ENCODE data around the gene BTBD2.

The BTBD2 gene

GRCh38 chr19:2046046-2046907, 30.8 kb upstream of the BTBD2 start:
- Histone ChIP-seq H3K36me3 (peaks cover 84% of the 10 kb centered on the region), H3K4me3 (ENCODE audit: low read depth in 1 of 2, low read length in 1 of 2) (no peak overlapping the region), H3K4me1 (ENCODE audit: control insufficient read depth in 1 of 2, insufficient read depth in 1 of 2, low read depth in 1 of 2, low read length in 1 of 2) (peaks cover 64 to 79% of the 10 kb centered on the region in 2 experiments), H3K27me3 (no peaks in the 10 kb centered on the region), H3K9me3 (no peaks in the 10 kb centered on the region), H3K27ac (peak overlapping the region; percentile 97)
- no peak for TF ChIP-seq CTCF (IDR thresholded peaks at IDR 0.05)

- Histone ChIP-seq H3K9me3 (no peaks in the 10 kb centered on the region), H3K4me1 (ENCODE audit: control insufficient read depth in 1 of 2, insufficient read depth in 1 of 2, low read depth in 1 of 2, low read length in 1 of 2) (peaks cover 70 to 85% of the 10 kb centered on the region in 2 experiments), H3K36me3 (peaks cover 91% of the 10 kb centered on the region), H3K27ac (peak overlapping the region; percentile 97), H3K4me3 (ENCODE audit: low read depth in 1 of 2, low read length in 1 of 2) (no peak overlapping the region), H3K27me3 (no peaks in the 10 kb centered on the region)
- TF ChIP-seq CTCF (IDR thresholded peaks at IDR 0.05): no peak
Observed at GRCh38 chr19:2045501-2046045, 30.1 kb upstream of the BTBD2 start.

DNA sequence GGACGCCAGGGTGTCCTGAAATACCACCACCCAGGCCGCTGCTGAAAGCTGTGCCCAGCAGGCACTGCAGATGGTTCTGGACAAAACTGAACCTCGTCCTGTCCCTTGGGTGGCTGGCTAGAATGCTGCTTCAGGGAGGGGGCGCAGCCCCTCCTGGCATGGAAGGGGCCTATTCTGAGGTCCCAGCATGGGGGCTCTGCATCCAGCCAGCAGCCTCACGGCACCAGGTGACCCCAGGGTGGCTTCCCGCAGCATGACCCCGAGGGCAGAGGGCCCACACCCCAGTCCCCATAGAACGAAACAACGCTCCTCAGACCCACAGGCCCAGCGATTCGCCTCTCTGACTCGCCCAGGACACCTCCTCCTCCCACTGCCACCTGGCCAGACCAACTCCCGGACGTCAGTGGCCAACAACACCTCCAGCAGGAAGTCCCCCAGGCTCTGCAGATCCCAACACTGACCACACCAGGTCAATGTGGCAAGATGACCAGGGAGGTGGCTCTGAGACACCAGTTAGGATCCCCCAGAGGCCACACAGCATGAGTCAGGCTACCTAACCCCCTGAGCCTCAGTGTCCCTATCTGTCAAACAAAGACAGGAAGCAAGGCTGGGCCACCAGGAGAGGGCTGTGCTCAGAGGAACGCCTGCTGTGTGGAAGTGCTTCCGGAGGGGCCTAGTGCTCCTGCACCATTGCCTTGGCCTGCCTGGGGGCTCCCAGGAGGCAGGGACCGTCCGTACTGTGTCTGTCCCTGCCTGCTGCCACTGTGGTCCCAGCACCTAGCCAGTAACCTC, 29.4 kb upstream of the BTBD2 start:
- Histone ChIP-seq H3K27me3 (no peaks in the 10 kb centered on the region), H3K36me3 (peaks cover 98% of the 10 kb centered on the region), H3K4me1 (ENCODE audit: control insufficient read depth in 1 of 2, insufficient read depth in 1 of 2, low read depth in 1 of 2, low read length in 1 of 2) (peaks cover 70 to 85% of the 10 kb centered on the region in 2 experiments), H3K4me3 (ENCODE audit: low read depth in 1 of 2, low read length in 1 of 2) (no peak overlapping the region), H3K27ac (peak overlapping the region; percentile 97), H3K9me3 (no peaks in the 10 kb centered on the region)
- TF ChIP-seq CTCF (IDR thresholded peaks at IDR 0.05): no peak

- Histone ChIP-seq H3K27me3 (no peaks in the 10 kb centered on the region), H3K4me3 (ENCODE audit: low read depth in 1 of 2, low read length in 1 of 2) (no peak overlapping the region), H3K4me1 (ENCODE audit: control insufficient read depth in 1 of 2, insufficient read depth in 1 of 2, low read depth in 1 of 2, low read length in 1 of 2) (peaks cover 64 to 78% of the 10 kb centered on the region in 2 experiments), H3K9me3 (no peaks in the 10 kb centered on the region), H3K36me3 (peaks cover 99% of the 10 kb centered on the region), H3K27ac (peak overlapping the region; percentile 97)
- TF ChIP-seq CTCF (IDR thresholded peaks at IDR 0.05): no peak
Observed at GRCh38 chr19:2043961-2044708, 28.6 kb upstream of the BTBD2 start.

DNA sequence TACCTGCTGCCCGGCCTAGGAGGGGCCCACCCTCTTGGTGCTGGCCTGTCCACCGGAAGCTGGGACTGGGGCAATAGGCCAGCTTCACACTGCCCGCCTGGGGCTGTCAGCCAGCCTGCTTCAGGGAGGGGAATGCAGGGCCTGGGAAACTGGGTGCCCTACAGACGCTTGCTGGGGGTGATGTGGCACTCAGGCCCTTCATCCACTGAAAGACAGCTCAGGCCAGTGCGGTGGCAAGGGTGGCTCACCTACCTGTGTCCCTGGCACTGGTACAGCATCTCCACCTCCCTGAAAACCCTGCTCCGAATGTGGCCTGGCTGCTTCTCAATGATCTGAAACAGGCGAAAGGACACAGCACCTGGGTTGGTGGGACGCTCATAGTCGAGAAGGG, 27.7 kb upstream of the BTBD2 start:
- peaks cover 99% of the 10 kb centered on the region for H3K36me3 ChIP-seq
- no peaks in the 10 kb centered on the region for H3K9me3 ChIP-seq
- peak overlapping the region; percentile 67 to 71 for H3K4me3 ChIP-seq (ENCODE audit: low read depth in 1 of 2, low read length in 1 of 2)
- no peak for TF ChIP-seq CTCF (IDR thresholded peaks at IDR 0.05)
- H3K27me3 ChIP-seq: no peaks in the 10 kb centered on the region
- H3K27ac ChIP-seq: peak overlapping the region; percentile 97
- H3K4me1 ChIP-seq (ENCODE audit: control insufficient read depth in 1 of 2, insufficient read depth in 1 of 2, low read depth in 1 of 2, low read length in 1 of 2): peaks cover 55 to 69% of the 10 kb centered on the region in 2 experiments

All from neutrophil (primary cell).